ENCODE measurements around the gene HBB. TPM values are rescaled to one million over a fixed set of nuclear protein-coding genes. Genes with fewer than 3 reads are reported as not detected.

The HBB gene
- 0.30 TPM in 1 of 2 replicates, not detected in the other for polyA plus RNA-seq (2011; rRNA removed)
- 0.11 TPM in 1 of 2 replicates, not detected in the other for polyA plus RNA-seq (2012; cell fraction: cytosol; rRNA removed)
- polyA plus RNA-seq (2012; cell fraction: nucleus; rRNA removed) = not detected in 2 replicates
- not detected in 3 replicates for polyA plus RNA-seq (2017; fragmentation: RNase III; extraction: RNeasy Plus Mini Kit Qiagen cat#74134 plus additional on column Dnase treatment)
- not detected in 2 replicates for polyA minus RNA-seq (2011; rRNA and poly(A)+ RNA removed)

DNA sequence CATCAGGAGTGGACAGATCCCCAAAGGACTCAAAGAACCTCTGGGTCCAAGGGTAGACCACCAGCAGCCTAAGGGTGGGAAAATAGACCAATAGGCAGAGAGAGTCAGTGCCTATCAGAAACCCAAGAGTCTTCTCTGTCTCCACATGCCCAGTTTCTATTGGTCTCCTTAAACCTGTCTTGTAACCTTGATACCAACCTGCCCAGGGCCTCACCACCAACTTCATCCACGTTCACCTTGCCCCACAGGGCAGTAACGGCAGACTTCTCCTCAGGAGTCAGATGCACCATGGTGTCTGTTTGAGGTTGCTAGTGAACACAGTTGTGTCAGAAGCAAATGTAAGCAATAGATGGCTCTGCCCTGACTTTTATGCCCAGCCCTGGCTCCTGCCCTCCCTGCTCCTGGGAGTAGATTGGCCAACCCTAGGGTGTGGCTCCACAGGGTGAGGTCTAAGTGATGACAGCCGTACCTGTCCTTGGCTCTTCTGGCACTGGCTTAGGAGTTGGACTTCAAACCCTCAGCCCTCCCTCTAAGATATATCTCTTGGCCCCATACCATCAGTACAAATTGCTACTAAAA lies at the start of gene HBB:
Gene HBB, minus strand, starts transcription at position 340 of the 579 bp plus-strand sequence. Its CDS starts 50 bp downstream, at position 290.
- FAIRE-seq (no peak), DNase-seq (ENCODE audit: low read depth in 1 of 2, low spot score in 1 of 2) (no peak), ATAC-seq (no peak)
- Histone ChIP-seq H3K9me3 (no peaks in the 10 kb centered on the region), H3K4me2 (no peak within 1 kb of the TSS), H3K27ac (no peak within 1 kb of the TSS), H3K4me3 (no peak within 1 kb of the TSS), H3K4me1 (no peaks in the 10 kb centered on the region)
- CTCF ChIA-PET = interaction anchor here (0.6 kb wide), 1 partner anchor 461 kb away, joined by 4 read pairs; no protein-coding TSS in a partner anchor
- POLR2A ChIA-PET = no interaction called here
- 24% methylated on average over 3 of the region's 3 CpGs for WGBS (ENCODE audit: missing lambda C conversion rate)
- no peak for TF ChIP-seq ZNF302 (CRISPR knock-in tag; IDR thresholded peaks at IDR 0.05)
- TF ChIP-seq NFE2L2 (conservative IDR thresholded peaks at IDR 0.05; ENCODE audit: low read length) = no peak
- TF ChIP-seq CEBPB (IDR thresholded peaks at IDR 0.05) = no peak
- TF ChIP-seq, protein P1, sequence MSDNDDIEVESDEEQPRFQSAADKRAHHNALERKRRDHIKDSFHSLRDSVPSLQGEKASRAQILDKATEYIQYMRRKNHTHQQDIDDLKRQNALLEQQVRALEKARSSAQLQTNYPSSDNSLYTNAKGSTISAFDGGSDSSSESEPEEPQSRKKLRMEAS (IDR thresholded peaks at IDR 0.05) = no peak
- TF ChIP-seq, protein P2, sequence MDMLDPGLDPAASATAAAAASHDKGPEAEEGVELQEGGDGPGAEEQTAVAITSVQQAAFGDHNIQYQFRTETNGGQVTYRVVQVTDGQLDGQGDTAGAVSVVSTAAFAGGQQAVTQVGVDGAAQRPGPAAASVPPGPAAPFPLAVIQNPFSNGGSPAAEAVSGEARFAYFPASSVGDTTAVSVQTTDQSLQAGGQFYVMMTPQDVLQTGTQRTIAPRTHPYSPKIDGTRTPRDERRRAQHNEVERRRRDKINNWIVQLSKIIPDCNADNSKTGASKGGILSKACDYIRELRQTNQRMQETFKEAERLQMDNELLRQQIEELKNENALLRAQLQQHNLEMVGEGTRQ (IDR thresholded peaks at IDR 0.05) = no peak
- no peak for TF ChIP-seq MAZ (IDR thresholded peaks at IDR 0.05; ENCODE audit: borderline replicate concordance, low read depth, low read length)
- TF ChIP-seq CHD2 (IDR thresholded peaks at IDR 0.05; ENCODE audit: low read length, partially characterized antibody) = no peak
- TF ChIP-seq GATA3 (IDR thresholded peaks at IDR 0.05; ENCODE audit: borderline replicate concordance) = no peak
- TF ChIP-seq KDM5A (IDR thresholded peaks at IDR 0.05) = no peak
- TF ChIP-seq, protein P3, sequence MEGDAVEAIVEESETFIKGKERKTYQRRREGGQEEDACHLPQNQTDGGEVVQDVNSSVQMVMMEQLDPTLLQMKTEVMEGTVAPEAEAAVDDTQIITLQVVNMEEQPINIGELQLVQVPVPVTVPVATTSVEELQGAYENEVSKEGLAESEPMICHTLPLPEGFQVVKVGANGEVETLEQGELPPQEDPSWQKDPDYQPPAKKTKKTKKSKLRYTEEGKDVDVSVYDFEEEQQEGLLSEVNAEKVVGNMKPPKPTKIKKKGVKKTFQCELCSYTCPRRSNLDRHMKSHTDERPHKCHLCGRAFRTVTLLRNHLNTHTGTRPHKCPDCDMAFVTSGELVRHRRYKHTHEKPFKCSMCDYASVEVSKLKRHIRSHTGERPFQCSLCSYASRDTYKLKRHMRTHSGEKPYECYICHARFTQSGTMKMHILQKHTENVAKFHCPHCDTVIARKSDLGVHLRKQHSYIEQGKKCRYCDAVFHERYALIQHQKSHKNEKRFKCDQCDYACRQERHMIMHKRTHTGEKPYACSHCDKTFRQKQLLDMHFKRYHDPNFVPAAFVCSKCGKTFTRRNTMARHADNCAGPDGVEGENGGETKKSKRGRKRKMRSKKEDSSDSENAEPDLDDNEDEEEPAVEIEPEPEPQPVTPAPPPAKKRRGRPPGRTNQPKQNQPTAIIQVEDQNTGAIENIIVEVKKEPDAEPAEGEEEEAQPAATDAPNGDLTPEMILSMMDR (IDR thresholded peaks at IDR 0.05) = no peak
- TF ChIP-seq, protein P4, sequence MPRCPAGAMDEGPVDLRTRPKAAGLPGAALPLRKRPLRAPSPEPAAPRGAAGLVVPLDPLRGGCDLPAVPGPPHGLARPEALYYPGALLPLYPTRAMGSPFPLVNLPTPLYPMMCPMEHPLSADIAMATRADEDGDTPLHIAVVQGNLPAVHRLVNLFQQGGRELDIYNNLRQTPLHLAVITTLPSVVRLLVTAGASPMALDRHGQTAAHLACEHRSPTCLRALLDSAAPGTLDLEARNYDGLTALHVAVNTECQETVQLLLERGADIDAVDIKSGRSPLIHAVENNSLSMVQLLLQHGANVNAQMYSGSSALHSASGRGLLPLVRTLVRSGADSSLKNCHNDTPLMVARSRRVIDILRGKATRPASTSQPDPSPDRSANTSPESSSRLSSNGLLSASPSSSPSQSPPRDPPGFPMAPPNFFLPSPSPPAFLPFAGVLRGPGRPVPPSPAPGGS (IDR thresholded peaks at IDR 0.05) = no peak
- TF ChIP-seq RNF2 (IDR thresholded peaks at IDR 0.05; ENCODE audit: borderline replicate concordance, low read depth) = no peak

DNA sequence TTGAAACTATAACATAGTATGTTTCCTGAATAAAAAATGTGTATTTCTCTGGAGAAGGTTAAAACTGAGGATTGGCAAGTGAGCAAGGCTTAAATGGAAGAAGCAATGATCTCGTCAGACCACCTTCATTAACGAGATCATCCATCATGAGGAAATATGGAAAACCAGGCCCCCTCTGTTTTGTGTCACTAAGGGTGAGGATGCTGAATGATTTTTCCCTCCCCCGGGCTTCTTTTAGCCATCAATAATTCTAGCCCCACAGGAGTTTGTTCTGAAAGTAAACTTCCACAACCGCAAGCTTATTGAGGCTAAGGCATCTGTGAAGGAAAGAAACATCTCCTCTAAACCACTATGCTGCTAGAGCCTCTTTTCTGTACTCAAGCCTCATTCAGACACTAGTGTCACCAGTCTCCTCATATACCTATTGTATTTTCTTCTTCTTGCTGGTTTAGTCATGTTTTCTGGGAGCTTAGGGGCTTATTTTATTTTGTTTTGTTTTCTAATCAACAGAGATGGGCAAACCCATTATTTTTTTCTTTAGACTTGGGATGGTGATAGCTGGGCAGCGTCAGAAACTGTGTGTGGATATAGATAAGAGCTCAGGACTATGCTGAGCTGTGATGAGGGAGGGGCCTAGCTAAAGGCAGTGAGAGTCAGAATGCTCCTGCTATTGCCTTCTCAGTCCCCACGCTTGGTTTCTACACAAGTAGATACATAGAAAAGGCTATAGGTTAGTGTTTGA lies 48.7 kb upstream of the HBB start:
- no peak for DNase-seq (ENCODE audit: low read depth in 1 of 2, low spot score in 1 of 2)
- ATAC-seq = no peak
- Histone ChIP-seq H3K4me3 (no peak overlapping the region), H3K4me2 (no peak overlapping the region), H3K9me3 (no peaks in the 10 kb centered on the region), H3K4me1 (peaks cover 9% of the 10 kb centered on the region), H3K27ac (no peak overlapping the region)
- ChIA-PET CTCF (interaction anchor here (1.1 kb wide), 1 partner anchor 62 kb away, joined by 3 read pairs; no protein-coding TSS in a partner anchor), POLR2A (no interaction called here)
- no peak for FAIRE-seq
- 90% methylated on average over 6 of the region's 6 CpGs for WGBS (ENCODE audit: missing lambda C conversion rate)
- no peak for TF ChIP-seq HOXB5 (CRISPR knock-in tag; IDR thresholded peaks at IDR 0.05)
- TF ChIP-seq FOXS1 (CRISPR knock-in tag; IDR thresholded peaks at IDR 0.05) = no peak
- no peak for TF ChIP-seq MAFK (IDR thresholded peaks at IDR 0.05; ENCODE audit: partially characterized antibody)
- TF ChIP-seq POLR2A (IDR thresholded peaks at IDR 0.05; ENCODE audit: low read length) = no peak
- TF ChIP-seq, protein P5, sequence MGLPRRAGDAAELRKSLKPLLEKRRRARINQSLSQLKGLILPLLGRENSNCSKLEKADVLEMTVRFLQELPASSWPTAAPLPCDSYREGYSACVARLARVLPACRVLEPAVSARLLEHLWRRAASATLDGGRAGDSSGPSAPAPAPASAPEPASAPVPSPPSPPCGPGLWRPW (IDR thresholded peaks at IDR 0.05) = no peak
- no peak for TF ChIP-seq MYC (IDR thresholded peaks at IDR 0.05; ENCODE audit: borderline replicate concordance, low read length)
- no peak for TF ChIP-seq RCOR1 (IDR thresholded peaks at IDR 0.05; ENCODE audit: low read depth, low read length)
- TF ChIP-seq NFE2L2 (conservative IDR thresholded peaks at IDR 0.05; ENCODE audit: low read length) = no peak
- TF ChIP-seq, protein P6, sequence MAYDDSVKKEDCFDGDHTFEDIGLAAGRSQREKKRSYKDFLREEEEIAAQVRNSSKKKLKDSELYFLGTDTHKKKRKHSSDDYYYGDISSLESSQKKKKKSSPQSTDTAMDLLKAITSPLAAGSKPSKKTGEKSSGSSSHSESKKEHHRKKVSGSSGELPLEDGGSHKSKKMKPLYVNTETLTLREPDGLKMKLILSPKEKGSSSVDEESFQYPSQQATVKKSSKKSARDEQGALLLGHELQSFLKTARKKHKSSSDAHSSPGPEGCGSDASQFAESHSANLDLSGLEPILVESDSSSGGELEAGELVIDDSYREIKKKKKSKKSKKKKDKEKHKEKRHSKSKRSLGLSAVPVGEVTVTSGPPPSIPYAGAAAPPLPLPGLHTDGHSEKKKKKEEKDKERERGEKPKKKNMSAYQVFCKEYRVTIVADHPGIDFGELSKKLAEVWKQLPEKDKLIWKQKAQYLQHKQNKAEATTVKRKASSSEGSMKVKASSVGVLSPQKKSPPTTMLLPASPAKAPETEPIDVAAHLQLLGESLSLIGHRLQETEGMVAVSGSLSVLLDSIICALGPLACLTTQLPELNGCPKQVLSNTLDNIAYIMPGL (CRISPR knock-in tag; IDR thresholded peaks at IDR 0.05; ENCODE audit: borderline replicate concordance) = no peak

All from A549 (cell line).